ENCODE measurements around the gene SOX6.

The SOX6 gene

DNA sequence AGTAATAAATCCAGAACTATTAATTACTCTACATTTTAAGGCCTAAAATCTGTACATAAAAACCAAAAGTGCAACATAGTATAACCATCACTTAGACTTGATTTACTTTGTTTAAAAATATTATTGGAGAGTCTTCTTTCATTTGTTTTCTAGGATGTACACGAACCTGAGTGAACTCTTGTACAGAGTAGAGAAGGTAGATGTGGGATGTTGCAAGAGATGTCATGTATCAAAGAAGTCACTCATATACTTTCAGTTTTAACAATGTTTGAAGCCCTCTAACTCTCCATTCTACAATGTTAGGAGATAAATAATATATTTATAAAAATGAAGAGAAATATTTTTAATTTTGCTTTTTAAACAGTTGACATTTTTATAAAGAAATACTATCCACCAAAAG lies 38.6 kb downstream of the SOX6 start:
- DNase-seq (ENCODE audit: low read depth in 3 of 3), result no peak

GRCh38 chr11:16313846-16314245 lies 42.5 kb downstream of the SOX6 start:
- no peak for DNase-seq (ENCODE audit: low read depth in 3 of 3)

- no peak for DNase-seq (ENCODE audit: low read depth in 3 of 3)
These were observed 44.0 kb downstream of the SOX6 start for GRCh38 chr11:16312233-16312765.

GRCh38 chr11:16311831-16312230 lies 44.5 kb downstream of the SOX6 start:
- DNase-seq (ENCODE audit: low read depth in 3 of 3), result no peak

GRCh38 chr11:16310943-16311342 lies 45.4 kb downstream of the SOX6 start:
- DNase-seq (ENCODE audit: low read depth in 3 of 3), result no peak

- no peak for DNase-seq (ENCODE audit: low read depth in 3 of 3)
These were observed 47.1 kb downstream of the SOX6 start for GRCh38 chr11:16309226-16309625.

GRCh38 chr11:16301462-16301861 lies 54.9 kb downstream of the SOX6 start:
- DNase-seq (ENCODE audit: low read depth in 3 of 3), result no peak

DNA sequence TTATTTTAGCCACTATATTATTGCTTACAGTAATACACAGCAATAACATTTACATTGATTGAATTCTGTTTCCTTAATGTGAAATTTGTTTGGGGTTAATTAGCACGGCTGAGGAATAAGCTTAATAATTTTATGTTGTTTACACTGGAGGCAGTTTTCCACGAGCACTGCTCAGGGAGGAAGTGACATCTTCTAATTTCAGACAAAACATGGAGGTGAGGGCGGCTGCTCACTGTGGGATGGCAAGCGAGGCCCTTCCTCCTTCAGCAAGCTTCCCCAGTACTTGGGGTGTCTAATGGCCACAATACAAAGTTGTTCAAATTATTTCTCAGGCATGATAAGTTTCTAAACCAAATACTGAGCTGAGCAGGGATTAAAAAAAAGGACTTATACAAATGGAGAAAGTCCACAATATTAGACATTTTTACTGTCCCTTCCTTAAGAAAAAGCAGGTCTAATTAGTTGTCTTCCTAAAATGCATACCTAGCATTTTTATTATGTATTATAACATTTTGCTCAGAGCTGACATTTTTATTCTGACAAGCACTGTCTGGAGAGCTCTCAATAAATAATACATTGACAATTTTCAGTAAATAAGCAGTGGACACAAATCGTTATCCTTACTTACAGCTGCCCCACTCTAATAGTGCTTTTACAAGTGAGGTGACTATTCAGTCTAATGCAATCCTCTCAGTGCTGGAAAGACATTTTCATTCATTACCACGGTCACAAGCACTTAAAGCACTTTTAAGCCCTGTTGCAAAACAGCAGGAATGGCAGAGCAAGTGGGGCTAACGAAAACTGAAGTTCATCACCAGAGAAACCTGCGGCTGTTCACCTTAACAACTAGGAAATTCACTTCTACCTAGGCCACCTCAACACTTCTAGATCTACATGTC lies 56.2 kb downstream of the SOX6 start:
- DNase-seq (ENCODE audit: low read depth in 3 of 3), result no peak

GRCh38 chr11:16299390-16299789 lies 57.0 kb downstream of the SOX6 start:
- no peak for DNase-seq (ENCODE audit: low read depth in 3 of 3)

- no peak for DNase-seq (ENCODE audit: low read depth in 3 of 3)
These were observed 59.0 kb downstream of the SOX6 start for GRCh38 chr11:16297332-16297731.

DNA sequence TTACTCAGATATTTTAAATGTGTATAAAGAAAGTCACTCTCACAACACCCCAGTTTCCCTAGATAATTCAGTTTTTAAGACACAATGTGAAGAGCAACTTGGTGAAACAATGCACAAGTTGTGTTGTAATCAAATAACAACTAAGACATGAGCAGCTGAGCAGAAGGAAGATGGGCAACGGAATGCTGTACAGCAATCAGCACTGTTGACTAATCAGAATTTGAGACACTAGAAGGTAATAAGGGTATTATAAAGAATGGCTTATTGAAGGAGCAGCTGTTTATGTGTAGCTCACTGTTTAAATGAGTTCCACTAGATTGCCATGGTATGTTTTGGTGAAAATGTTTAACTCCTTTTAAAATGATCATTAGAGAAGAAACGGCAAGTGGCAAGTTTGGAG lies 60.1 kb downstream of the SOX6 start:
- no peak for DNase-seq (ENCODE audit: low read depth in 3 of 3)

- DNase-seq (ENCODE audit: low read depth in 3 of 3), result no peak
These were observed 60.8 kb downstream of the SOX6 start for GRCh38 chr11:16295592-16295991.

DNA sequence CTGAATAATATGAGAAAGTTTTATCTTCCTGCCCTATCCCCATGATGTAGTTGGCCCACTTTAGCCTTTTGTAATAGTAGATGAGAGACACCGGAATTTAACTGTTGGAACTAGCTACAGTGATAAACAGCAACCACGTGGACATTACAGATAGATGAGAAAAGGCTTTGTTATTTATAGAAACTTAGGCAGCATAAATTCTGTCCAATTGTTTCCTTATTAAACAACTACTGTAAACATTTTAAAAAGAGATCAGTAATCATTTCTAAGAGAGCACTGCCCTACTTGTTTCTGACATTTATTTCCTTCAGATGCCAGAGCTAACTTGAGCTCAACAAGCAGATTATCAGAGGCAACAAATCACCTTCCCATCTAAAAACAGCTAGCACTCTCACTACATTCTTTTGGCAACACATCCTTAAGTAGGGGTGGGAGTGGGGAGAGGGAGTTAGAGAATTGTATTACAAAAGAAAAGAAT lies 63.1 kb downstream of the SOX6 start:
- no peak for DNase-seq (ENCODE audit: low read depth in 3 of 3)

- no peak for DNase-seq (ENCODE audit: low read depth in 3 of 3)
These were observed 64.0 kb downstream of the SOX6 start for GRCh38 chr11:16292167-16292859.

GRCh38 chr11:16291729-16292128 lies 64.6 kb downstream of the SOX6 start:
- DNase-seq (ENCODE audit: low read depth in 3 of 3), result no peak

DNA sequence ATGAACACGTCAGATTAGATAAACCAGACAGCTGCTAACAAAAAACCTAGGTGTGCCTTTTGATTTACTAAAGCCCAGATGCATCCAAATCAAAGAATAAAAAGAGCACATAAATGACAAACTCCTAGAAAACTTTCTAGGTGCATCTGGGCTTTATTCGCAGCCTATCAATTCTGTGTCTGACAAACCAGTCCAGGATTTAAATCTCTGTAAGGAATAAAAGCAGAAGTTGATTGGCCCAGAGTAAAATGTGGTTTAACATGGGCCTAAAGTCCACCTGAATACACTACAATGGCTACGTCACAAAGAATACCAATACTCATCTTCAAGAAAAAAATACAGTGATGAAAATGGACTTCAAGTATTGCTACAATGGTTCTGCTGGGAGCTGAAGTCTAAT lies 66.8 kb downstream of the SOX6 start:
- no peak for DNase-seq (ENCODE audit: low read depth in 3 of 3)

- DNase-seq (ENCODE audit: low read depth in 3 of 3), result no peak
These were observed 68.6 kb downstream of the SOX6 start for GRCh38 chr11:16287630-16288280.

DNA sequence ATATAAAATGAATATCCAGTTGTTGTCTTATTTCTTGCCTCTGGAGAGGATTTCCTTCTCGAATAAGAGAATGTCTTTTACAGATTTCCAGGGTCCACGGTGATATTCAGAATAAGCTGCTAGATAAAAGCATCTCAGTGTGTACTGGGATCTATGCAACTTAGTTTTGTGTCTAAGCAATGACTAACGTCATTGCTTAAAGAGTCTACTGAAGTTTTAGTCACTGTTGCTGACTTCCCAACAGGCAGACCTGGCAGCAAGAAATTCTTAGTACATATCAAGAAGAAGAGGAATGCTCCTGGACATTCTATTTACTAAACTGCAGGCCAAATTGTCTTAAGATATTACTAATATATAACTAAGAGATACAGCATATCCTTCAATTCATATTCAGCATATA lies 70.3 kb downstream of the SOX6 start:
- DNase-seq (ENCODE audit: low read depth in 3 of 3), result no peak

DNA sequence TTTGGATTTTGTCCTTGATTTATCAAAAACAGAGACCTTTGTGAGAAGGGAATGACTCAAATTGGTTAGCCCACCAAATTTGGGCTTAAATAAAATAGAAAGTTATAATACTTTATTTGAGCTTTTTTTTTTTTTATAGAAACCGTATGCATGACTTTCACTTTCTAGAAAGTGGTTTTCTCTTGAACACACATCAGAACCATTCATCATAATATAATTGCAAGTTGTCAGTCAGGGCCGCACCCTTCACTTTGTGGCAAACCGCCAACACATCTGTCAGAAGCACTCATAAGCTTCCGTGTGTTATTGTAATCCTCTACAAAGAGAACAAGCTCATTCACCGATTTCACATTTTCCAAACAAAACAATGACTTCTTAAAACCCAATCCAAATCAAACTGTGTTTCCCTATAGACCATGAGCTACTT lies 76.1 kb downstream of the SOX6 start:
- DNase-seq (ENCODE audit: low read depth in 3 of 3), result peak in 1 of 3 experiments; percentile 0

- no peak for DNase-seq (ENCODE audit: low read depth in 3 of 3)
These were observed 76.8 kb downstream of the SOX6 start for GRCh38 chr11:16279524-16279923.

DNA sequence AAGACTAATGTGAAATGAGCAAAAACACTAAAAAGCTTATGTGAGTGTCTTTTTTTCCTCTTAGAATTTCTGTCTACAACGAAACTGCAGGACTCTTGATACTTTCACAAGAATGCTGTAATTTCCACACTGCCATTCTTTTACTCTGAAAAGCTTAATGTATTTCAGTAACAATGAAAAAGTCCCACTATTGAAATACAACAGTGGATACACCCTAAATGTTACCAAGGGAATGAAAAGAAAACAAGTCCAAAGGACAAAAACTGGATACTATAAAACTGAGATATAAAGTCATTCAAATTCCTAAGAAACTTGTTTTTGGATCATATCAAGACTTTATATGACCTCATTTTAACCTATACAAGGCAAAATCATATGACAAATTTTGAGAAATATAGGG lies 77.4 kb downstream of the SOX6 start:
- no peak for DNase-seq (ENCODE audit: low read depth in 3 of 3)

- no peak for DNase-seq (ENCODE audit: low read depth in 3 of 3)
These were observed 78.1 kb downstream of the SOX6 start for GRCh38 chr11:16278273-16278672.

Data from stimulated activated CD4-positive, alpha-beta T cell treated with anti-CD3 and anti-CD28 coated beads, TNF-alpha, amount 100 ng/mL, for 24 hours (primary cell).